Measurements from ENCODE around the gene RETREG3.
"Not testable (repeated sequence)": the region's sequence is repeated elsewhere in the genome, so short reads cannot be mapped to it uniquely, and the experiment has no call there.

The RETREG3 gene

GRCh38 chr17:42609182-42609813 is at the start of gene RETREG3, which contains the start of gene TUBG1:
TSS of gene RETREG3 (minus strand) at chr17:42609374. CDS start at chr17:42609324, 50 bp downstream.
TSS of gene TUBG1 (plus strand) at chr17:42609683. CDS start at chr17:42609738, 55 bp downstream.
- DNase-seq, result peak; percentile 99

- no peak for DNase-seq
These were observed 48.8 kb upstream of the RETREG3 start for GRCh38 chr17:42657824-42658588.

GRCh38 chr17:42655528-42655927 is 46.4 kb upstream of the RETREG3 start:
- no peak for DNase-seq

GRCh38 chr17:42653179-42654124 is 44.3 kb upstream of the RETREG3 start:
- DNase-seq, result no peak

GRCh38 chr17:42651392-42651791 is 42.2 kb upstream of the RETREG3 start:
- DNase-seq, result no peak

GRCh38 chr17:42647778-42648177 is 38.6 kb upstream of the RETREG3 start:
- no peak for DNase-seq

GRCh38 chr17:42642336-42642735 is 33.2 kb upstream of the RETREG3 start:
- DNase-seq, result no peak

- no peak for DNase-seq
These were observed 30.9 kb upstream of the RETREG3 start for GRCh38 chr17:42640121-42640520.

- DNase-seq, result no peak
These were observed 30.4 kb upstream of the RETREG3 start for GRCh38 chr17:42639525-42640113.

GRCh38 chr17:42632949-42633444 is 23.8 kb upstream of the RETREG3 start:
- no peak for DNase-seq

GRCh38 chr17:42629411-42630009 is 20.3 kb upstream of the RETREG3 start:
- no peak for DNase-seq

GRCh38 chr17:42627032-42627764 is 18.0 kb upstream of the RETREG3 start:
- not testable (repeated sequence) for DNase-seq

GRCh38 chr17:42623732-42624596 is 14.8 kb upstream of the RETREG3 start:
- no peak for DNase-seq

GRCh38 chr17:42623271-42623670 is 14.1 kb upstream of the RETREG3 start:
- no peak for DNase-seq

- not testable (repeated sequence) for DNase-seq
These were observed 12.8 kb upstream of the RETREG3 start for GRCh38 chr17:42621987-42622386.

- DNase-seq, result no peak
These were observed 9.4 kb upstream of the RETREG3 start for GRCh38 chr17:42618442-42619150.

GRCh38 chr17:42617956-42618431 is 8.8 kb upstream of the RETREG3 start:
- DNase-seq, result no peak

GRCh38 chr17:42613699-42614295 is 4.6 kb upstream of the RETREG3 start:
- no peak for DNase-seq

- DNase-seq, result no peak
These were observed 2.8 kb upstream of the RETREG3 start for GRCh38 chr17:42612013-42612412.

All from stimulated activated CD4-positive, alpha-beta T cell treated with anti-CD3 and anti-CD28 coated beads, Interleukin-4, amount 100 ng/mL, for 24 hours (primary cell).